ENCODE data around the gene ZNF93. TPM values are rescaled to one million over a fixed set of nuclear protein-coding genes. Genes with fewer than 3 reads are reported as not detected.

Gene ZNF93
- total RNA-seq, 3 donors from 2014 or later: 5.8 to 19.0 (median 9.8) TPM

DNA sequence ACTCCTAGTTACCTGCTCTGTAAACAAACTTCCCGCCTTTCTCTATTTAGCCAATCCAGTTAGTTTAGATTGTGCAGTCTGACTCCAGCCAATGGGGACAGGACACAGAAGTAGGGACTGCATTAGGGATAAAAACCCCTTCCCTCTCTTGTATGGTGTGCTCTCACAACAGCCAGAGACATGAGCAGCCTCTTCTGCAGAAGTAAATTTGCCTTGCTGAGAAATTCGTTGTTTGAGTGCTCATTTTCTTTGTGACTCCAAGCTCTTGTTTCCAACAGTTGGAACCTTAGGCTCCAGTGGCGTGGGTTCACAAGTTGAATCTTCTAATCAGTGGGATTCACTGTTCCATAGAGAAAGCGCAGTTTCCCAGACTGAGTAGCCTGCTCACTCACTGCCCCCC, 66.1 kb downstream of the ZNF93 start:
- intact Hi-C loops (cut with DNase I; ENCODE audit: low total_unique reads): no loop called here
- no peak overlapping the region for H3K4me3 ChIP-seq
- H3K27me3 ChIP-seq: no peaks in the 10 kb centered on the region
- no peaks in the 10 kb centered on the region for H3K4me1 ChIP-seq
- TF ChIP-seq POLR2AphosphoS5 (IDR thresholded peaks at IDR 0.05): no peak
- no peak for TF ChIP-seq CTCF (IDR thresholded peaks at IDR 0.05)
- TF ChIP-seq POLR2A (IDR thresholded peaks at IDR 0.05): no peak
- peaks cover 14 to 16% of the 10 kb centered on the region in 2 donors for H3K9me3 ChIP-seq
- H3K27ac ChIP-seq: no peak overlapping the region
- H3K36me3 ChIP-seq: no peaks in the 10 kb centered on the region
- DNase-seq (ENCODE audit: low spot score in 2 of 2): no peak

Other genes with a start within 250 kb of the ZNF93 start
- 100 to 1,000 TPM; 155 to 222 (median 189) TPM for gene ATP13A1, start 237.3 kb upstream of the ZNF93 start, total RNA-seq
- 10 to 100 TPM in 2 of 3 donors, 1 to 10 TPM in 1; 4.8 to 32.8 (median 16.7) TPM for gene ZNF101, start 232.1 kb upstream of the ZNF93 start, total RNA-seq
- gene ZNF14, start 167.8 kb upstream of the ZNF93 start, total RNA-seq: 10 to 100 TPM in 2 of 3 donors, 1 to 10 TPM in 1; 7.0 to 22.7 (median 14.7) TPM
- gene ZNF506, start 79.2 kb upstream of the ZNF93 start, total RNA-seq: 10 to 100 TPM; 35.2 to 57.8 (median 41.0) TPM
- 10 to 100 TPM in 2 of 3 donors, 1 to 10 TPM in 1; 6.4 to 25.6 (median 12.8) TPM for gene ZNF253, start 35.1 kb upstream of the ZNF93 start, total RNA-seq
- 1 to 10 TPM; 3.3 to 5.7 (median 4.6) TPM for gene ZNF682, start 138.6 kb downstream of the ZNF93 start, total RNA-seq
- gene ZNF90, start 177.1 kb downstream of the ZNF93 start, total RNA-seq: 10 to 100 TPM in 1 of 3 donors, 1 to 10 TPM in 1, under 1 TPM in 1; 0.96 to 11.9 (median 4.9) TPM

Measured in breast epithelium (tissue), 4 donors.